ENCODE data around the gene TAF1A. TPM values are rescaled to one million over a fixed set of nuclear protein-coding genes. Genes with fewer than 3 reads are reported as not detected.

Gene TAF1A
- total RNA-seq, 1 experiment from 2014 or later: 21.4 TPM

- intact Hi-C loops (cut with micrococcal nuclease): no loop called here
- DNase-seq (ENCODE audit: low read depth, low spot score) (no peak), ATAC-seq (no peak)
- H3K79me2 ChIP-seq (ENCODE audit: insufficient read depth, low read length): peaks cover 30% of the 10 kb centered on the region; the same call in 1 of the 2 replicates
- TF ChIP-seq CBX3 (IDR thresholded peaks at IDR 0.05; ENCODE audit: low read depth): no peak
- TF ChIP-seq SP1 (IDR thresholded peaks at IDR 0.05; ENCODE audit: low read depth): no peak
- TF ChIP-seq ELF1 (IDR thresholded peaks at IDR 0.05; ENCODE audit: borderline replicate concordance, low read depth): no peak
- TF ChIP-seq FOSL1 (IDR thresholded peaks at IDR 0.05; ENCODE audit: low read depth): no peak
- no peak for TF ChIP-seq ZNF274 (IDR thresholded peaks at IDR 0.05; ENCODE audit: low read depth, low read length)
- no peak for TF ChIP-seq POLR2AphosphoS5 (IDR thresholded peaks at IDR 0.05; ENCODE audit: low read depth, low read length)
- TF ChIP-seq EZH2 (IDR thresholded peaks at IDR 0.05): no peak
- no peak for TF ChIP-seq JUND (IDR thresholded peaks at IDR 0.05)
- TF ChIP-seq CTCF (IDR thresholded peaks at IDR 0.05 in 2 of 3, conservative IDR thresholded peaks at IDR 0.05 in 1 of 3; ENCODE audit: borderline replicate concordance in 1 of 3, insufficient read depth in 1 of 3, low read depth in 2 of 3, low read length in 2 of 3): no peak
- TF ChIP-seq EGR1 (IDR thresholded peaks at IDR 0.05; ENCODE audit: low read depth): no peak
- H3K4me3 ChIP-seq (replicated peaks in 1 of 2; ENCODE audit: low read depth in 1 of 2, low read length in 2 of 2): no peak overlapping the region
- no peaks in the 10 kb centered on the region for H3K9me2 ChIP-seq (ENCODE audit: insufficient read depth)
- H3K4me1 ChIP-seq (ENCODE audit: control insufficient read depth in 1 of 2, insufficient read depth in 2 of 2, low read length in 2 of 2): peaks cover 2 to 11% of the 10 kb centered on the region in 2 experiments; a peak in 2 of 4 replicates
- H3K9me3 ChIP-seq (ENCODE audit: control insufficient read depth in 1 of 2, insufficient read depth in 1 of 2, low read depth in 1 of 2, low read length in 2 of 2): no peaks in the 10 kb centered on the region
- H3K36me3 ChIP-seq (ENCODE audit: control insufficient read depth in 1 of 2, insufficient read depth in 2 of 2, low read length in 2 of 2): peaks cover 5 to 11% of the 10 kb centered on the region in 2 experiments; a peak in 3 of 4 replicates
- no peaks in the 10 kb centered on the region for H4K20me1 ChIP-seq (ENCODE audit: insufficient read depth)
- POLR2A ChIA-PET: no interaction called here
- H3K4me2 ChIP-seq (ENCODE audit: low read length): no peak overlapping the region
- no peak overlapping the region for H3K27ac ChIP-seq (ENCODE audit: low read depth, low read length)
- H2AFZ ChIP-seq (ENCODE audit: low read depth, low read length, poor library complexity, severe bottlenecking): no peak overlapping the region
- no TSS peak for BruUV-seq (replicated peaks)
- no peaks in the 10 kb centered on the region for H3K27me3 ChIP-seq (ENCODE audit: insufficient read depth, low read length)
- CTCF ChIA-PET: no interaction called here
- H3K9ac ChIP-seq (ENCODE audit: low read length): no peak overlapping the region
- RAD21 ChIA-PET (ENCODE audit: low non-redundant PET in 1 of 2, low total read pairs in 2 of 2, uncharacterized antibody in 2 of 2, unreplicated experiment in 2 of 2): no interaction called here
Measured at GRCh38 chr1:222622765-222623164, 33.0 kb upstream of the TAF1A start.

All from HCT116 (cell line).